ENCODE data around the gene TACR1.
"Not testable (repeated sequence)": the region's sequence is repeated elsewhere in the genome, so short reads cannot be mapped to it uniquely, and the experiment has no call there.

The TACR1 gene, protein sequence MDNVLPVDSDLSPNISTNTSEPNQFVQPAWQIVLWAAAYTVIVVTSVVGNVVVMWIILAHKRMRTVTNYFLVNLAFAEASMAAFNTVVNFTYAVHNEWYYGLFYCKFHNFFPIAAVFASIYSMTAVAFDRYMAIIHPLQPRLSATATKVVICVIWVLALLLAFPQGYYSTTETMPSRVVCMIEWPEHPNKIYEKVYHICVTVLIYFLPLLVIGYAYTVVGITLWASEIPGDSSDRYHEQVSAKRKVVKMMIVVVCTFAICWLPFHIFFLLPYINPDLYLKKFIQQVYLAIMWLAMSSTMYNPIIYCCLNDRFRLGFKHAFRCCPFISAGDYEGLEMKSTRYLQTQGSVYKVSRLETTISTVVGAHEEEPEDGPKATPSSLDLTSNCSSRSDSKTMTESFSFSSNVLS

GRCh38 chr2:75199428-75200011, at the start of gene TACR1:
TSS of gene TACR1 (minus strand) at chr2:75199520. CDS start at chr2:75198934, 586 bp downstream.
- DNase-seq (ENCODE audit: low read depth), result peak; percentile 15

- not testable (repeated sequence) for DNase-seq (ENCODE audit: low read depth)
These were observed 49.3 kb upstream of the TACR1 start for GRCh38 chr2:75248581-75248980.

- no peak for DNase-seq (ENCODE audit: low read depth)
These were observed 47.3 kb upstream of the TACR1 start for GRCh38 chr2:75246441-75247167.

- DNase-seq (ENCODE audit: low read depth), result no peak
These were observed 43.9 kb upstream of the TACR1 start for GRCh38 chr2:75243219-75243618.

- no peak for DNase-seq (ENCODE audit: low read depth)
These were observed 42.4 kb upstream of the TACR1 start for GRCh38 chr2:75241696-75242095.

DNA sequence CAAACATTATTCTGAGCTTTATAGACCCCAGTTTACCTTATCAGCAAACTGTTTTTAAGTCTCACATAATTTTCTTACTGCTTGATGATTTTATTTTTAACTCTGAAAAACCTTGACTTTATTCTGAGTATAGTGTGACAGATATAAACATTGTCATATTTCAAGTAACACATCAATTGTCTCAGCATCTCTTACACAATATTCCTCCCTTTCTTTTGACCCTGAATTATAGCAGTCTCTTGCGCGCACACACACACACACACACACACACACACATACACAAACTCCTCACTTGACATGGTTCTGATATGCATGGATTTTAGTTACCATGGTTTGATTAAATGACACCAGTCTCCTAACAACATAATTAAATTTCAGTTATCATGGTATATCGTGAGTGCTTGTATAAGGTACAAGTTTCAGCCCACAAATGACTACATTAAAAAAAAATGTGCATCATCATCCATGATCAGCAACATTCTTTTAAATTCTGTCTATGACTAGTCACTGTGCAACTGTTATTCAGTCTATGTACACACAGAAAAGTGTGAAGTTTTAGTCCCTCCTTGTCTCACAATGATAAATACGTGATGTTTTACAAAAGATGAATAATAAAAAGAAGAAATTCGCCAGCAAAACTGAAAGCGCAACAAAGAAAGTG, 39.5 kb upstream of the TACR1 start:
- DNase-seq (ENCODE audit: low read depth), result peak; percentile 43

- DNase-seq (ENCODE audit: low read depth), result no peak
These were observed 38.0 kb upstream of the TACR1 start for GRCh38 chr2:75237296-75237695.

- DNase-seq (ENCODE audit: low read depth), result no peak
These were observed 34.6 kb upstream of the TACR1 start for GRCh38 chr2:75233965-75234364.

DNA sequence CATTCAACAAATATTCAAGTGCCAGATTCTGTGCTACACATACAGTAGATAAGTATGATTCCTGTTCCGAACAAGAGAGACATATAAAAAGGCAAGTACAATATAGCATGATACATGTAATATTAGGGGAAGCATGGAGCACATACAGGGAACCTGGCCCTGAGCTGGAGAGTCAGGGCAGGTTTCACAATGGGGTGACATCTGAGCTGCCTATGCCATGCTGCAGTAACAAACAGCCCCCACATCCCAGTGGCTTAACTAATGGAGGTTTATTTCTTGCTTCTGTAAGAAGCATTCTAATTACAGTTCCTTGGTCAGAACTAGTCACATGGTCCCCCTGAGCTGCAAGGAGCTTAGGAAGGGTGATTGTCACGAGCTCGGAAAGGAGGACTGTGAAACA, 27.3 kb upstream of the TACR1 start:
- no peak for DNase-seq (ENCODE audit: low read depth)

DNA sequence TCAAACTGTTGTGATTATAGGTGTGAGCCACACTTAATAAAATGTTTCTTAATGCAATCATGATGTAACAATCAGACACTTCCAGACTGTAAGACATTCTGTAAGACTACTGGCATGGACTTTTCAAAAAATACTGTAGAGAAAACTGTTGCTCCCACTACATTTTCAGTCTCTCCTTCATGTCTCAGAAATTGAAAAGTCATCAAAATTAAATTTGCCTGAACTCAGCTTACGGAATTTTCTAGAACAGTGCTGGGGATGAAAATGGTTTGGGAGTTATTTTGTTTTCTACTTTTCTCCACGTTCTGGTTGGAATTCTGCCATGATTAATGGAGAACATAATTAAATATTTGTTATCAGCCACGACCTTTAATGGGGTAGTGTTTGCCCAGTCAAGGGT, 26.8 kb upstream of the TACR1 start:
- no peak for DNase-seq (ENCODE audit: low read depth)

DNA sequence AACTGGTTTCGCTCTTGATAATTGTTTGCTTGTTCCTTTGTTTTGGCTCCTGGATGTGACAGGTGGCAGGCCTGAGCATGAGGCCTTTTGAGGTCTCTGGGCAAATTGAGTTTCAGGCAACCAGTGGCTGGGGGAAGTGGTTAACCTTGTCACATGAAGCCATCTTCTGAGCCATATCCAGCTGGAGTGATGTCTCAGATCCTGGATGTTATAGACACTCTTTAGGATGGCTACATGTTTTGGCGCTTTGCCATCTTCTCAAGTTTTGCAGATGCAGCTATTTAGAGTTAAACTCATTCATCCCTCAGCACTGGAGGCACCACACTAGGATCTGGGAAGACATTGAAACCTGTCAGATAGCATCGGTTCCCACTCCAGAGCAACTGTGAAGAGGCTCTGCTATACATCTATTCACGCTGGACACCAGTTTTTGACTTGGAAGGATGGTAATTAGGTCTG, 25.3 kb upstream of the TACR1 start:
- no peak for DNase-seq (ENCODE audit: low read depth)

GRCh38 chr2:75222527-75222926, 23.2 kb upstream of the TACR1 start:
- DNase-seq (ENCODE audit: low read depth), result no peak

DNA sequence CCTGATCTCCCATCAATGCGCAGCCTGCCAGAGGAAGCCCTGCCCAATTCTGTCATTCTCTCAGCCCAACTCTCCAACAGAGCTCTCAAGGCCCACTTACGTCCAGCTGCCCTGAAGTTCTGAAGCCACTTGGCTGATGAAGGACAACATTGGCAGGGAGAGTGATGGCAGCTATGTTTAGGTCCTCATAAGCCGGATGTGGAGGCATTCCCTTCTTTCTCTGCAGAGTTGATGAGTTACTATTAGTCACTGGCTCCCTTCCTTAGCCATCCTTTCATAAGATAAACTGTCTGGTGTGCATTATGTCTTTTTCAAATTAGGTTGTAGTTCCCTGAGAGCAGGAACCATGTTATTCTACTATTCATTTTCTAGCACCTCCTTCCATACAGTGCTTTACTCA, 22.5 kb upstream of the TACR1 start:
- peak; percentile 31 for DNase-seq (ENCODE audit: low read depth)

DNA sequence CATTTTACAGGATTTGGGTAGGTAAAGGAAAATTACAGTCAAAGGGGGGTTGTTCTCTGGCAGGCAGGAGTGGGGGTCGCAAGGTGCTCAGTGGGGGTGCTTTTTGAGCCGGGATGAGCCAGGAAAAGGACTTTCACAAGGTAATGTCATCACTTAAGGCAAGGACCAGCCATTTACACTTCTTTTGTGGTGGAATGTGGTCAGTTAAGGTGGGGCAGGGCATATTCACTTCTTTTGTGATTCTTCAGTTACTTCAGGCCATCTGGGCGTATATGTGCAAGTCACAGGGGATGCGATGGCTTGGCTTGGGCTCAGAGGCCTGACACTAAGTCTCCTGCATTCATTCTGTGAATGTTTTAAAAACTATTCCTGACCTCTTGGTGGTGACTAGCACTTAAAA, 19.9 kb upstream of the TACR1 start:
- DNase-seq (ENCODE audit: low read depth), result not testable (repeated sequence)

DNA sequence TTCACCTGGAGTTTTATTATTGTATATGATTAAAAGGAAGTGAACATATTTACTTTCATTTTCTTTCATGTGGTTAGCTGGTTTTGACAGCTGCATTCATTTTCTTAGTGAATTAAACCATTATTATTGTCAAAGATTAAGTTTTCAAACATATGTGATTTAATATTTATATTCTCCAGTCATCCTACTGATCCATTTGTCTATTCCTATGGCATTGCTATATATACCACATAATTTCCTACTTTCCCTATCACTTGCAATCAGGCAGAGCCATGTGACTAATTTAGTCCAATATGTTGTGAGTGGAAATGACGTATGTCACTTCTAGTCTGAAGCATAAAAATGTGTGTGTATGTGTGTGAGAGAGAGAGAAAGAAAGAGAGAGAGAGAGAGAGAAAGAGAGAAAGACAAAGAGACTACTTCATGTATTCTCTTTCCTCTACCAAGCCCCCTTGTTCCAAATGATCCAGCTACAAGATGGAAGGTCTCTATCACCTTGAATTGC, 12.0 kb upstream of the TACR1 start:
- no peak for DNase-seq (ENCODE audit: low read depth)

- no peak for DNase-seq (ENCODE audit: low read depth)
These were observed 11.1 kb upstream of the TACR1 start for GRCh38 chr2:75210409-75210808.

GRCh38 chr2:75208738-75209137, 9.4 kb upstream of the TACR1 start:
- DNase-seq (ENCODE audit: low read depth), result no peak

DNA sequence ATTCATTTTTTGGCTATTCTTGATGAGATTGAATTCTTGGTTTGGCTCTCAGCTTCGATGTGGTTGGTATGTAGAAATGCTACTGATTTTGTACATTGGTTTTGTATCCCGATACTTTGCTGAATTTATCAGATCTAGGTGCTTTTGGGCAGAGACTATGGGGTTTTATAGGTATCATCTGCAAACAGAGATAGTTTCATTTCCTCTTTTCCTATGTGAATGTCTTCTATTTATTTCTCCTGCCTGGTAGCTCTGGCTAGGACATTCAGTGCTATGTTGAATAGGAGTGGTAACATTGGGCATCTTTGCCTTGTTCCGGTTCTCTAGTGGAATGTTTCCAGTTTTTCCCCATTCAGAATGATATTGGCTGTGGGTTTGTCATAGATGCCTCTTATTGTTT, 5.5 kb upstream of the TACR1 start:
- no peak for DNase-seq (ENCODE audit: low read depth)

GRCh38 chr2:75202359-75202758, 3.0 kb upstream of the TACR1 start:
- no peak for DNase-seq (ENCODE audit: low read depth)

- no peak for DNase-seq (ENCODE audit: low read depth)
These were observed 1.1 kb upstream of the TACR1 start for GRCh38 chr2:75200140-75201096.

GRCh38 chr2:75195076-75195691, 4.1 kb downstream of the TACR1 start:
- DNase-seq (ENCODE audit: low read depth), result no peak

Data from non-pigmented ciliary epithelial cell (primary cell).